ENCODE results near the gene CMIP. TPM values are rescaled to one million over a fixed set of nuclear protein-coding genes. Genes with fewer than 3 reads are reported as not detected.
"Not testable (repeated sequence)": the region's sequence is repeated elsewhere in the genome, so short reads cannot be mapped to it uniquely, and the experiment has no call there.

Gene CMIP
- polyA plus RNA-seq, 12 donors, result 11.8 to 43.9 (median 15.9) TPM; not detected in 1

DNA sequence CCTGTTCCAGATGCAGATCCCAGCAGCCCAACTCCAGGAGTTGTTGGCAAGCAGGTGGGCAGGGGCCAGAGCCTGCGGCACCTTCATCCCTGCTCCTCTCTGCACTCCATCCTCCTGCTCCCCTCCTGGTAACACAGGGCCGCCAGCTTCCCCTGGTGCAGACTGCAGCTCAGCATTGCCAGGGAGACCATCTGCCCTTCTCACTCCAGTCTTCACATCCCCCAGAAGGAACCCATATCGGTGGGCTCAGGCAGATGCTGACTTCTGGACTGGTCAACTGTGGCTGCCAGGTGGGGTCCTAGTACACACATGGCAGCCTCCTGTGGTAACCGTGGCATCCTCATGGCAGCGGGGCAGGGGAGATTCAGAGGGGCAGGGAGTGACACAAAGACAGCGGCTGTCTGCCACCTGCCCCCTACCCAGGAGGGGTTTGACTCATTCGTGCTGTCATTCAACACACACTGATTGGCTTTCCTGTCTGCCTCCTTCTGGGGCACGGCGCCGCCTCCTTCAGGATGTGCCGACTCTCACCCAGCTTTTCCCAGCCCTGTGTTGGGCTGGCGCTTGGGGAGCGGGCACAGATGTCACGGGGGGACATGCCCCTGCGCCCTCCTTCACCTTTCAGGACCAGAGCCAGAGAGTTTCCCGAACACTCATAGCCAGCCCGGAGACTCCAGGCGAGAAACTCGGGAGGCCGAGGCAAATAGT lies 120.9 kb downstream of the CMIP start:
- DNase-seq, result no peak

DNA sequence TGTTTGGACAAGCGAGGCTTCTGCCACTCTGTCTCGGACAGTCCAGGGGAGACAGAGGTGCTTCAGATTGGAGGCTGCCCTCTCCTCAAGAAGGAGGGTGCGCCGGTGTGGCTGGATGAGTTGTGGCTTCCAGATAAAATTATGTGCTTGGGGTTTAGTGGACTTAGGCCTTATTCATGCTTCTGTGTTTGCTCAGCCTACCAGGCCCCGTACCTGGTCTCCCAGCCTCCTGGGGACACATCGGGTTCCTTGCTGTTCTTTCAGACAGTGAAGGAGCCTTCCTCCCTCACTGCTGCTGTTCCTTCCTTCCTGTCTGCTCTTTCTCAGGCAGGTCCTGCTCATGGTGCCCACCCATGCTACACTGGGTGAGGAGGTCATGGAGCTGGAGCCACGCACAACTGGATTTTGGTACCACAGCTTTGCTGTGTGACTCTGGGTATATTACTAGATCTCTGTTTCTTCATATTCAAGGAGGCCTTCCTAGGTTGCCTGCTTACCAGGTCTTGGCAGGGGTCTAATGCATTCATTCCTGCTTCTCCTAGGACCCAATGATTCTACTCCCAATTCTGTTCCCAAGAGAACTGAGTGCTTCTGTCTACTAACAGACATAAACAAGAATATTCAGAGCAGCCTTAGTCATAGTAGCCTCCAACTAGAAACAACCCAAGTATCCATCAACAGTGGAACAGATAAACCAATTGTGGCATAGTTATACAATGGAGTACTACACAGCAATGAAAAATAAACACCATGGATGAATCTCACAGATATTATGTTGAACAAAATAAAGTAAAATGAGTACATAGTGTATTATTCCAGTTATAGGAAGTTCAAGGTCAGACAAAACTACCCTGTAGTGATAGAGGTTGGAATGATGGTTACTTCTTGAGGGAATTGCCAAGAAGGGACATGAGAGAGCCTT lies 121.7 kb downstream of the CMIP start:
- no peak for DNase-seq

DNA sequence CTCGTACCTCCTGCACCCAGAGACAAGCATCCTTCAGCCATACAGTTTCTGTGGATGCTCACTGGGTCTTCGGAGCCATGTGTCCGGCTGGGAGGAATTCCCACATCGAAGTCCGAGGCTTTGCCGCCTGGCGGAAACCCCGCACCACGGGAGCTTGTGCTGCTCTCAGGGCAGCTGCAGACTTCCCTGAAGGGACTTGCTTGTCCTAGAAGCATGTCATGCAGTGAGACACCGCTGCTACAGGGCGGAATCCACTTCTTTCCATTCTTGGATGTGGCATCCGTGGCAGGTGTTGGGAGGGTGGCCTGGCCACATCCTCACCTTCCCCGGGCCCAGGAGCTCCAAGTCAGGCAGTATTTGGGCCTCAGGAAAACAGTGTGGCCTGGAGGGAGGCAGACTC lies 122.5 kb downstream of the CMIP start:
- DNase-seq, result no peak

DNA sequence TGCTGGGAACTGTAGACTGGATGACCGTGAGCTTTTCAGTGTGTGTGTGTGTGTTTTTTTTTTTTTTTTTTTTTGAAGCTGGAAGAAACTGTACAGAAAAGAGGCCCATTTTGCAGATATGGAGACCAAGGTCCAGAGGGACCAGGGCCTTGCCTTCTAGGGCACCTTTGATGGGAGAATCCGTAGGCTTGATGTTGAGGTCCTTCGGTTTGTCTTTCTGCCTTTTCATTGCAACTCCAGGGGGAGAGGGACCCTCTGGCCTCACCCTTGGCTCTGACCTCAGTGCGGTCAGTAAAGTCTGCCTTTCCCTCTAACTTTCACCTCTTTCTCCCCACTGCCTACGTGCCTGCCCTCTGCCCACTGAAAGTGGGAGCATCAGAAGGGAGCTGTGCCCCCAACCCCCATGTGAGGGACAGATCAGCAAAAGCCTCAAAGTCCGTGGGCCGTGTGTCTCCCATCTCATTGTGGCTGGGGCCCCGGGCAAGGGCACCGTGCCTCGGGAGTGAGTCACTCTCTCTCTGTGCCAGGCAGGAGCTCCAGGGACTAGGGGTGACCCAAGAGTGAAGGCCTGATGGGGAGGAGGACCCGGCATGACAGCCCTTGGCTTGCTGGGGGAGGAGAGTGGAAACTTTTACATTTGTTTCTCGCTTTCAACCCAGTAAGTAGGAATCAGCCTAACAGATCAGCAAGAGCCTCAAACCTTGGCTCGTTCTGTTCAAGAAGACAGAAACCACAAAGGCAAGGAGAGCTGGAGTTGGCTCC lies 123.6 kb downstream of the CMIP start:
- no peak for DNase-seq

DNA sequence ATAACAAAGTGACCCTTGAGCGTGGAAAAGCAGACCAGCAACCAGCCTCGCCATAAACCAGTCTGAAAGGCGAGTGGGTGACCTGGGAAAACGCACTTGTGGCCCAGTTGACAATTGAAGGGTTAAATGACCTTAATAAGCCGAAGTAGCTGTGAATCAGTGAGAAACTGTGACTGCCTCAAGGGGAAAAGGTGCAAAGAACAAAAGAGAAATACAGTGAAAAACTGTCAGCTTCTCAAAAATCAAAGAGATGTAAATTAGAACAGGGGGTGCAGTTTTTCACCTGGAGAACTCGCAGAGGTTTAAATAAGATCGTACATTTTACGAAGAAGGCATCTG lies 124.1 kb downstream of the CMIP start:
- no peak for DNase-seq

DNA sequence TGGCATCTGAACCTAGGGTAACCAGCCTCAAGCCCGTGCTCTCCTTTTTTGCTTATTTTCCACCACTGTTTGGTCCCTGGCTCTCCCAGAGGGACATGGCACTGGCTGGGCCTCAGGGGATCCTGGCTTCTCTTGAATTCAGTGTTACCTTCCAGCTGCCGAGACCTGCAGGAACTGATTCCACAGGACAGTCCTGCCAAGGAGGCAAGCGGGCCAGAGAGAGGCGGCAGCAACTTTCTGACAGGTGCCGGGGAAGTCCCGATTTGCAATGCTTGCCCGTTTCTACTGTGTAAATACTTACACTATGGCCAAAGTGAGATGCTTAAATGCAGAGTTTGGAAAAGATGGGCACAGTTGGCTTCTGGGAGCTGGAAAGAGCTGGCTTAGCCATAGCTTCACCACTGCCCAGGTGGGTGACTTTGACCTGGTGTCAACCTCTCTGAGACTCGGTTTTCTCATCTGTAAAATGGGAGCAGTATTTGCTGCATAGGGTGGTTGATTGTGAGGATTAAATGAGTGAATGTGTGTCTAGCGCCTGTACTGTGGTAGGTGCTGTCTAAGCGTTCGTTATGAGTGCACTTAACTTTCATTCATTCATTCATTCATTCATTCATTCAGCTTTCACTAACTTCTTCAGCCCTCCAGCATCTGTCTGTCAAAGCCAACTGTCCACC lies 124.9 kb downstream of the CMIP start:
- no peak for DNase-seq

DNA sequence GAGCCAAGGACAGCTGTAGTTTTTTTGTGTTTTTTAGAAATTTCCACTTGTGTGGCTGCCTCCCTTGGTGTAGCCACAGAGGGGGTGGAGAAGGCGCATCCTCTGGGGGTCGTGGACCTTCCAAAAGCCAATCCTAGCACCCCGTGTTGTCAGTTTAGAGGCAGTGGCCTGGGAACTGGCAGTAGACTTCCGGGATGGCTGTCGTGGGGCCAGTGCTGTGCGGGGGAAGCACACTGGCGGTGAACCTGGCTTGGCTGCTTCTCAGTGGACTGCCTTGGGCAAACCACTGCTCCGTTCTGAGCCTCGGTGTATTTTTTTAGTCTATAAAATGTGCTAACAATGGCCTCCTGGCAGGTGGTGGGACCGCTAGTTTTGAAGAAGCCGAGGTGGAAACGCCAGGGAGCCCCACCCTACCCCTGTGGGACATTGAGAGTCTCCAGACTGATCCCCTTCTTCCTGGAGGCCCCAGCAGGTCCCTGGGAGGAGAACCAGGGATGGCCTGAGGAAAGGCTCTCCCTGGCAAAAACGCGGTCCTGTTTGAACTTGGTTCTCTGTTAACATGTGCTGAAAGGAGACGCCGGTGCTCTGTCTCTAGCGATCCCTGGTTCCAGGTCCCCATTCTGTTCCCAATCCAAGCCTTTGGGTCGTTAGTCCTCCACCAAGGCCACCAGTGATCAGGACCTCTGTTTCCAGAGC lies 125.7 kb downstream of the CMIP start:
- no peak for DNase-seq

DNA sequence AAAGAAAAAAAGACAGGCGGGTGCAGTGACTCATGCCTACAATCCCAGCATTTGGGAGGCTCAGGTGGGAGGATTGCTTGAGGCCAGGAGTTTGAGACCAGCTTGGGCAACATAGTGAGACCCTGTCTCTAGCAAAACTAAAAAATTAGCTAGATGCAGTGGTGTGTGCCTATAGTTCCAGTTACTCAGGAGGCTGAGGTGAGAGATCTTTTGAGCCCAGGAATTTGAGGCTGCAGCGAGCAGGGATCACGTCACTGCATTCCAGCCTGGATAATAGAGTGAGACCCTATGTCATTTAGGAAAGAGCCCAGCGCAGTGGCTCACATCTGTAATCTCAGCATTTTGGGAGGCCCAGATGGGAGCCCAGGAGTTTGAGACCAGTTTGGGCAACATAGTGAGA lies 126.6 kb downstream of the CMIP start:
- DNase-seq, result no peak

DNA sequence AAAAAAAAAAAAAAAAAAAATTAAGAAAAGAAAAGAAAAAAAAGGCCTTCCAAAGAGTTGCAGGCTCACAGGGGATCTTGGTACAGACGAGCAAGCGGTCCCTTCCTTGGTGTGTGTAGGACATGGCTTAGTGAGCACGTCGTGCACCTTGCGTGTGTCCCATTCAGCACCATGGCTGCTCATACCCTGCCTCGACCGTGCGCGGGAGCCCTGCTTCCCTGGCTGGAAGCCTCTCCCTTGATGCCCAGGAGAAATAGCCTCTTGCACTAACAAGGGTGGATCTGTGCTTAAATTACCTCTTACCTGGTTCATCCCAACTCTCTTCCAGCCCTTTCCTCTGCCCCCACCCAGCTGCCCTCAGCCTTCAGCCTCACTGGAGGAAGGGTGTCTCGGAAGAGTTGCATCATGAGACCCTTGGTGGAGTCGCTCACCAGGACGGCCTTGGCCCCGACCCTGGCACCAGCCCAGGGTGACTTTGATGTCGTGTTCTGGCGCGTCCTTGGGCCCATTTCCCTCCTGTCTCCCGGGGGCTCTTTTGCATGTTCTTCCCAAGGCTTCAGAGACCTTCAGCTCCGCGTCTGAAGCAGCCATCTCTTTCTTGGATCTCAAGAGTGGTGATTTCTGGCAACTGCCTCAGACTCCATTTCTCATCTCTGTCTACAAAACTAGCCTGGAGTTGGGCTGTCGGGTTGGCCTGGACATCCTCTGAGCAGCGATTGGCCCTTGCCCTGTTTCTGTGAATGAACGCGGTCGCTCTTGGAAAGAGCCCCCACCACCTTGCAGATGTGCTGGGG lies 127.2 kb downstream of the CMIP start:
- no peak for DNase-seq

DNA sequence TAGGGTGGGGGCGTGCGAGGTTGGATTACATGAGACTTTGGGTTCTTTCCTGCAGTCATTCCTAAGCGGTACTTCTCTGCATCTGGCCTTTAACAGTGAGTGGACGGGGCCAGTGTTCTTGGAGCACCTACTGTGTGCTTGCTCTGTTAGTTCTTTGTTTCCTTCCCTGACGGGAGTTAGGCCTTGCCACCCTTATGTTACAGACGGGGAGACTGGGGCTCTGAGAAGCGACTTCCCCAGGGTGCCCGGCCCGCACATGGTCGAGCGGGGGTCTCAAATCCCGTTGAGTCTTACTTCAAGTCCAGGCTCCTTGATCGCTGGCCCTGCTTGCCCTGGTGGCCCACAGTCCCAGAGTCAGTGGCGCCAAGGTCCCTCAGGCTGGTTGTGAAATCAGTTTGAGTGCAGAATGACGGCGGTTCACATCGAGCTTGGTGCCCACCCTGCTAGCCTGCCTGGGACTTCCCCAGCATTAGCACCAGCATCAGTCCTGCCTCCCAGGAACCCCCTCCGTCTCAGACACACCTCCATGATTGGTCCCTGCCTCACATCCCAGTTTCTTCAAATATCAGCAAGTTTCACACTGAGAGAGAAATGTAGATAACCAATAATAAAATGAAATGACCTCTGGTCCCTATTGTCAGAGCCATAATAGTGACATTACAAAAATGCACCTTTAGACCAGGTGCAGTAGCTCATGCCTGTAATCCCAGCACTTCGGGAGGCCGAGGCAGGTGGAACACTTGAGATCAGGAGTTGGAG lies 128.0 kb downstream of the CMIP start:
- no peak for DNase-seq

DNA sequence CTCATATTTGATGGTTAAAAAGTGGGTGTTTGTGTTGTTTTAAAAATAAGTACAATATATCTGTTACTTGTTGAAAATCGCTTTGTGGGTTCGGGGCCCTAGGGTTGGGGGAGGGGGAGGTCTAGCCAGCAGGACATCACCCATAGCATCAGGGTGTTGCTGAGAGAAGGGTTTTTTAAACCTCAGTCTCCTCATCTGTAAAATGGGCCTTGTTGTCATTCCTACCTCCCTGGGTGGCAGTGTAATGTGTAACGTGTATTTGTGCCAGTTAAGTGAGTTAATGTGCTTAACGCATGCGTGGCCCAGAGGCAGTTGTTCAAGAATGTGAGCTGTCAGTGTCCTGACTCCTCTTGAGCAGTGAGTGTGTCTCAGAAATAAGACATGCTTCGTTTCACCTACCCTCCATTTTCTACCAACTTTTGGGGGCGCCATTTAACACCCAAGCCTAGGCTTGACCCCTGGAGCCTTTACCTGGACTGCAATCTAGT lies 129.0 kb downstream of the CMIP start:
- no peak for DNase-seq

DNA sequence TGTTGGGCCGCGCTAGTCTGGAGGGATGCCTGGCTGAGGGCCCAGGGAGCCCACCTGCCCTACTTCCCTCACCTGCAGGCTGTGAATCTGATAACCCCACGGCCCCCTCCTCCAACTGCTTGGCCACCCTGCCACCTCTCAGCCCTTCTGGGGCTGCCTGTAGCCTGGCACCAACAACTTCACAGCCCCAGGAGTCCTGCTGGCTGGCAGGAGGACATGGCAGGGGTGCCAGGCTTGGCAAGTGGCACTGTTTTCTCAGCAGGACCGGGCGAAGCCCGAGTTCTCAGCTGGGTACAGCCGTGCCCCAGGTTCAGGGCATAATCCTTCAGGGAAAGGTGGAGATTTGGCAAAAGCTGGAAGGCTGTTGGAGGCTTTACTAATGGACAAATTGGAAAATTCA lies 129.6 kb downstream of the CMIP start:
- no peak for DNase-seq

DNA sequence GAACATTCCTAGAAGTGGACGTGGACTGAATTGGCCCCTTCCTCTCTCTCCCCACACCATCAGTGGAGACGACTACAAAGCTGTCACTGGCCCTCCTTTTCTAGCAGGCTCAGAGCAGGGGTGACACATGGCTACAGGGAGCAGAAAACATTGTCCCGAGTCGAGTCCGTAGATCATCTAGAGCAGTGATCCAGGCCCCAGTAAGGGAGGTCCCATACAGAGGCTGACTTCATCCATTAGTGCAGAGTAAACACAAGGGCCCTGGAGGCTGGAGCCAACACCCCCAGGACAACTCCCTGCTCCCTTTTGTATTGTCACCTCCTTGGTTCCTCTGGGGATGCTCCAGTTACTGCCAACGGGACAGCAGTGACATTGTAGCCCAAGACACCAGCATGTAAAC lies 130.7 kb downstream of the CMIP start:
- no peak for DNase-seq

DNA sequence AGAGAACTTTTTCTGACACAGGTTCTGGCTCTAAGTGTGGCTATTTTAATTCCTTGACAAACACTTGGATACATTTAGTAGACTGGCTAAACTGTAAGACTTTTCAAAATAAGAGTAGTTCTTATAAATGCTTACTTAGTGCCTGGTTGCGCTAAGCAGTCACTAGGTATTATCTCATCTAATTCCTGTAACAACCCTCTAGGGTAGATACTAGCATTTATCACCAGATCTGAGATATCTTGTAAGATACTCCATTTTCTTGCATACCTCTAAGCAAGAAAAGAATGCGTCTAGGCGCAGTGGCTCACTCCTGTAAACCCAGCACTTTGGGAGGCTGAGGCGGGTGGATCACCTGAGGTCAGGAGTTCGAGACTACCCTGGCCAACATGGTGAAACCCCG lies 131.2 kb downstream of the CMIP start:
- DNase-seq, result no peak

DNA sequence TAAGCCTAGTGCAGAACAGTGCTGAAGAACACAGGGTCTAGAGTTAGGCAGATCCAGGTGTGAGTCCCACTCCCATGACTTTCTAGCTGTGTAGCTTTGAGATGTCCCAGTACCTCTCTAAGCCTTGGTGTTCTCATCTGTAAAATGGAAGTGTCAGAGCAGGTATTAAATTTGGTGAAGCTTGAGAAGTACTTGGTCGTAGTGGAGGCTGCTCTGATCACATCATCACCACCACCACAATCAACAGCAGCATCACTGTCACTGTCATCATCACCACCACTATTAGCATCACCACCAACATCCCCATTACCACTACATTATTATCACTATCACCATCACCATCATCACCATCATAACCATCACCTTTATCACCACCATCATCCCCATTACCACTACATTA lies 132.1 kb downstream of the CMIP start:
- DNase-seq, result no peak

DNA sequence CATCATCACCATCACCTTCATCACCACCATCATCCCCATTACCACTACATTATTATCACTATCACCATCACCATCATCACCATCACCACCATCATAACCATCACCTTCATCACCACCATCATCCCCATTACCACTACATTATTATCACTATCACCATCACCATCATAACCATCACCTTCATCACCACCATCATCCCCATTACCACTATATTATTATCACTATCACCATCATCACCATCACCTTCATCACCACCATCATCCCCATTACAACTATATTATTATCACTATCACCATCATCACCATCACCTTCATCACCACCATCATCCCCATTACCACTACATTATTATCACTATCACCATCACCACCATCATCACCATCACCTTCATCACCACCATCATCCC lies 132.7 kb downstream of the CMIP start:
- DNase-seq, result not testable (repeated sequence)

DNA sequence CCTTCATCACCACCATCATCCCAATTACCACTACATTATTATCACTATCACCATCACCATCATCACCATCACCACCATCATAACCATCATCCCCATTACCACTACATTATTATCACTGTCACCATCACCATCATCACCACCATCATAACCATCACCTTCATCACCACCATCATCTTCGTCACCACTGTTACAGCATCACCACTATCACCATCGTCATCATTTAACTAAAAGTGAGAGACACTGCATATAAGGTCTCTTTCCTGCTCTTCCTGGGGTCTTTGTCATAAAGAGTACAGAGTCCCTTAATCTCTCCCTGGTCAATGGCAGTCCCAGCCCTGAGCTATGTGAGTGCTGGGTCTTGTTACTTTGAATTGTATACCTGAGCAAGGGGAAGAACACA lies 133.5 kb downstream of the CMIP start:
- no peak for DNase-seq

DNA sequence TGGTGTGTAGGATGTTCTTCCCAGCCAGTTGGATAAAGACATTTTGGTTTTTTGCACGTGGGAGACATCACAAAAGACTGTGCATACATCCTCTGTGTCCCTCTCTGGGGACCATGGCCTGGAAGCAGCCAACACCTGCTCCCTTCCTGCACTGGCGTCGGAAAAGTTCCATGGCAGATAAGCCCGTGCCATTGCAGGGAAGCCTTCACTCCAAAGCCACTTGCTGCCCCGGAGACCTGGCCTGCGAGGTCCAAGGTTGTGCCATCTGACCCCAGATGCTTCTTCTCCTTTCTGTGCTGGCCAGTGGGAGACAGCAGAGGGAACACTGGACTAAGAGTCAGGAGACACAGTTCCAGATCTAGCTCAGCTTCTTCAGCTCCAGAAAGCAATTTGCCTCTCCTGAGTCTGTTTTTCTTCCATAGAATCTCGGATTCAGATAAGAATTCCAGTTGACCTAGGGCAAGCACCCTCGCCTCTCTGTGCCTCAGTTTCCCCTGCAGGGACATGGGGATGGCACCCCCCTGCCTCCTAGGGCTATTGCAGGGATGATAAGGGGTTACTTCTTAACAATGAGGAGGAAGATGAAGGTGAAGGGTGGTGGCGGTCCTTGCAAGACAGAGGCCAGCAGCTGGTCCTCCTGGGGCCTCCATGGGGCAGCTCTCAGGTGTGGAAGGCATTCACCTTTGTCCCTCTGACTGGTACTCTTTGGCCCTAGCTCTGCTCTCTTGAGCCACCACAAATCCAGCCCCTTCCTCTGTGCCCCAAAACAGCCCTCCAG lies 134.2 kb downstream of the CMIP start:
- DNase-seq, result no peak

DNA sequence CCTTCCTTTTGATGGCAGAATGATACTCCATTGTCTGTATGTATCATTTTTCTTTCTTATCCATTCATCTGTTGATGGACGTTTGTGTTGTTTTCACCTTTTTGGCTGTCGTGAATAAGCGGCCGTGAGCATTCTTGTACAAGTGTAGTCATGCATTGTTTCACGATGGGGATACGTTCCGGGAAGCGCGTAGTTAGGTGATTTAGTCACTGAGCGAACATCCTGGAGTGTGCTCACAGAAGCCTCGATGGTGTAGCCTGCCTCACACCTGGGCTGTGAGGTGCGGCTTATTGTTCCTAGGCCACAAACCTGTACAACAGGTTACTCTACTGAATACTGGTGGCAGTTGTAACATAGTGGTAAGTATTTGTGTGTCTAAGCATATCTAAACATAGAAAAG lies 136.5 kb downstream of the CMIP start:
- no peak for DNase-seq

Measured in muscle of arm (tissue), 12 donors.